Caco-2 (cell line): ENCODE results near the gene KAT8. TPM values are rescaled to one million over a fixed set of nuclear protein-coding genes. Genes with fewer than 3 reads are reported as not detected.

Source experiments
- BruUV-seq: library from RNA; stranded (reverse); fragments of 400-500 nt; replicated peaks from 2 replicates; lab custom pipeline; 2021; lab: Mats Ljungman, UMichigan
- CTCF ChIA-PET: fragments of 300-600 bp; sonication (Branson Sonifier 250); formaldehyde crosslinking; loops from one replicate; lab custom pipeline; 2022; ENCODE audit warnings: antibody characterized with exemption; lab: Charles Lee
- POLR2A ChIA-PET: fragments of 300-600 bp; sonication (Branson Sonifier 250); formaldehyde crosslinking; loops from one replicate; lab custom pipeline; 2022; ENCODE audit warnings: antibody characterized with exemption; lab: Charles Lee
- DNase-seq, 2 experiments: peaks; one replicate each; pipeline versions ENCODE4 v3.0.0 to v3.0.0-alpha.2; 2020 to 2022
- H3K27me3 ChIP-seq: replicated peaks from 2 replicates; pipeline ENCODE4 v1.6.0; 2011; ENCODE audit warnings: low read length; ENCODE audit not compliant: control insufficient read depth, insufficient read depth
- H3K36me3 ChIP-seq: 2 replicates; pipeline ENCODE4 v1.5.1; 2011; ENCODE audit warnings: low read length; ENCODE audit not compliant: control insufficient read depth, insufficient read depth
- H3K4me1 ChIP-seq: fragments of 250-450 bp; sonication (Bioruptor Pico); 2 replicates; pipeline ENCODE4 v1.5.1; 2020; ENCODE audit warnings: mild to moderate bottlenecking
- H3K4me3 ChIP-seq: 2 replicates; pipeline ENCODE4 v1.5.1; 2011; ENCODE audit warnings: low read depth, mild to moderate bottlenecking, control low read depth, low read length
- H3K9me3 ChIP-seq: fragments of 250-450 bp; sonication (Bioruptor Pico); 2 replicates; pipeline ENCODE4 v1.5.1; 2020; ENCODE audit warnings: mild to moderate bottlenecking, moderate library complexity
- H3K27ac Mint-ChIP-seq: one replicate; pipeline ENCODE4 v1.8.0; 2022; ENCODE audit warnings: mixed read lengths; ENCODE audit not compliant: unreplicated experiment
- H3K27me3 Mint-ChIP-seq: one replicate; pipeline ENCODE4 v1.8.0; 2022; ENCODE audit warnings: mixed read lengths; ENCODE audit not compliant: insufficient read depth, unreplicated experiment
- H3K36me3 Mint-ChIP-seq: one replicate; pipeline ENCODE4 v1.8.0; 2022; ENCODE audit warnings: mild to moderate bottlenecking, mixed read lengths; ENCODE audit not compliant: insufficient read depth, unreplicated experiment
- H3K4me1 Mint-ChIP-seq: one replicate; pipeline ENCODE4 v1.8.0; 2022; ENCODE audit warnings: low read depth, mixed read lengths; ENCODE audit not compliant: unreplicated experiment
- H3K4me3 Mint-ChIP-seq: one replicate; pipeline ENCODE4 v1.8.0; 2022; ENCODE audit warnings: mild to moderate bottlenecking, moderate library complexity, mixed read lengths; ENCODE audit not compliant: unreplicated experiment
- H3K9me3 Mint-ChIP-seq: one replicate; pipeline ENCODE4 v1.8.0; 2022; ENCODE audit warnings: mixed read lengths; ENCODE audit not compliant: unreplicated experiment
- CTCF ChIP-seq, 2 experiments: fragments of 200-600 bp in 1 of 2; IDR thresholded peaks; 1 replicate in 1 of 2; 2 replicates in 1 of 2; pipeline versions ENCODE4 v1.5.1 to v1.8.0; 2011 to 2022; ENCODE audit warnings: antibody characterized with exemption in 1 of 2, control low read depth in 1 of 2, inconsistent platforms in 1 of 2, low read depth in 1 of 2, low read length in 1 of 2, mild to moderate bottlenecking in 1 of 2, moderate library complexity in 1 of 2; ENCODE audit not compliant: insufficient read depth in 1 of 2, severe bottlenecking in 1 of 2, unreplicated experiment in 1 of 2
- intact Hi-C: fragments of 100-400 bp; cut with micrococcal nuclease; formaldehyde crosslinking; loops from one replicate; pipeline ENCODE4 v1.10.0; 2022; ENCODE audit not compliant: unreplicated experiment
- total RNA-seq: library from RNA; stranded (reverse); gene quantifications from 2 replicates; pipeline ENCODE4 v1.2.3, GENCODE V29; 2022

KAT8 gene
- total RNA-seq, 1 experiment from 2014 or later: 46.2 TPM

- no peak for TF ChIP-seq CTCF (IDR thresholded peaks at IDR 0.05; ENCODE audit: insufficient read depth in 1 of 2, low read depth in 1 of 2, low read length in 1 of 2, severe bottlenecking in 1 of 2, unreplicated experiment in 1 of 2)
- peaks cover 7% of the 10 kb centered on the region for H3K4me1 Mint-ChIP-seq
- H3K36me3 Mint-ChIP-seq: no peaks in the 10 kb centered on the region
- DNase-seq: peak; percentile 94 to 98
- Histone ChIP-seq H3K27me3 (no peaks in the 10 kb centered on the region), H3K9me3 (no peaks in the 10 kb centered on the region), H3K4me1 (peaks cover 9% of the 10 kb centered on the region; the same call in 1 of the 2 replicates), H3K4me3 (peak within 1 kb of the TSS; percentile 79), H3K36me3 (peaks cover 3% of the 10 kb centered on the region)
- POLR2A ChIA-PET: interaction anchor here (0.5 to 2.2 kb wide), 10 partner anchors 18 to 799 kb away, joined by 3 to 34 read pairs (median 4); partner anchors contain the start of genes FUS, KAT8, PRSS8 and STX4
- no peaks in the 10 kb centered on the region for H3K9me3 Mint-ChIP-seq
- H3K27ac Mint-ChIP-seq: peak within 1 kb of the TSS; percentile 58
- intact Hi-C loops: loop anchor here (1.0 to 2.0 kb wide), 3 partner anchors 40 to 385 kb away; partner anchors contain the start of gene ARMC5
- BruUV-seq: no TSS peak
- peak within 1 kb of the TSS; percentile 84 for H3K4me3 Mint-ChIP-seq
- no peaks in the 10 kb centered on the region for H3K27me3 Mint-ChIP-seq
- CTCF ChIA-PET: interaction anchor here (0.8 to 2.0 kb wide), 8 partner anchors 19 to 384 kb away, joined by 3 to 14 read pairs (median 4); partner anchors contain the start of genes HSD3B7 and KAT8
Measured at GRCh38 chr16:31073970-31074813, 43.3 kb upstream of the KAT8 start, which contains the start of the genes ZNF646 and ZNF668. TSS of gene ZNF646 (plus strand) at chr16:31074422. CDS start at chr16:31076325, 1,903 bp downstream. TSS of gene ZNF668 (minus strand) at chr16:31074240. CDS start at chr16:31064459, 9,781 bp downstream.

- H3K36me3 ChIP-seq: peaks cover 3% of the 10 kb centered on the region
- H3K36me3 Mint-ChIP-seq: no peaks in the 10 kb centered on the region
- no peak for TF ChIP-seq CTCF (IDR thresholded peaks at IDR 0.05; ENCODE audit: insufficient read depth in 1 of 2, low read depth in 1 of 2, low read length in 1 of 2, severe bottlenecking in 1 of 2, unreplicated experiment in 1 of 2)
- H3K9me3 ChIP-seq: no peaks in the 10 kb centered on the region
- BruUV-seq: no TSS peak
- H3K4me1 Mint-ChIP-seq: peaks cover 7% of the 10 kb centered on the region
- peaks cover 9% of the 10 kb centered on the region; the same call in 1 of the 2 replicates for H3K4me1 ChIP-seq
- ChIA-PET CTCF (interaction anchor here (0.9 to 2.0 kb wide), 6 partner anchors 19 to 377 kb away, joined by 3 to 14 read pairs (median 4); partner anchors contain the start of genes HSD3B7 and KAT8), POLR2A (interaction anchor here (0.5 to 2.2 kb wide), 6 partner anchors 17 to 105 kb away, joined by 4 to 34 read pairs (median 4); partner anchors contain the start of genes FUS, KAT8 and PRSS8)
- H3K27me3 ChIP-seq: no peaks in the 10 kb centered on the region
- peak overlapping the region; percentile 58 for H3K27ac Mint-ChIP-seq
- H3K4me3 ChIP-seq: peak overlapping the region; percentile 79
- peak overlapping the region; percentile 84 for H3K4me3 Mint-ChIP-seq
- no peak for DNase-seq
- no peaks in the 10 kb centered on the region for H3K9me3 Mint-ChIP-seq
- H3K27me3 Mint-ChIP-seq: no peaks in the 10 kb centered on the region
- intact Hi-C loops: loop anchor here (1.0 to 2.0 kb wide), 3 partner anchors 40 to 384 kb away; partner anchors contain the start of gene ARMC5
Measured at GRCh38 chr16:31074814-31075183, 42.7 kb upstream of the KAT8 start.

- no peaks in the 10 kb centered on the region for H3K9me3 Mint-ChIP-seq
- peaks cover 9% of the 10 kb centered on the region; the same call in 1 of the 2 replicates for H3K4me1 ChIP-seq
- H3K27me3 ChIP-seq: no peaks in the 10 kb centered on the region
- H3K9me3 ChIP-seq: no peaks in the 10 kb centered on the region
- H3K36me3 Mint-ChIP-seq: peaks cover 7% of the 10 kb centered on the region
- H3K36me3 ChIP-seq: peaks cover 3% of the 10 kb centered on the region
- H3K4me1 Mint-ChIP-seq: peaks cover 7% of the 10 kb centered on the region
- H3K27ac Mint-ChIP-seq: peak overlapping the region; percentile 35
- intact Hi-C loops: no loop called here
- no TSS peak for BruUV-seq
- H3K4me3 ChIP-seq: no peak overlapping the region
- CTCF ChIA-PET: no interaction called here
- H3K4me3 Mint-ChIP-seq: no peak overlapping the region
- POLR2A ChIA-PET: no interaction called here
- DNase-seq: no peak
- TF ChIP-seq CTCF (IDR thresholded peaks at IDR 0.05; ENCODE audit: insufficient read depth in 1 of 2, low read depth in 1 of 2, low read length in 1 of 2, severe bottlenecking in 1 of 2, unreplicated experiment in 1 of 2): no peak
- H3K27me3 Mint-ChIP-seq: no peaks in the 10 kb centered on the region
Measured at GRCh38 chr16:31076319-31076718, 41.1 kb upstream of the KAT8 start.
